AG09319 (cell line): Measurements from ENCODE around the gene PIK3C2G.
A peak's percentile ranks its signal among the peaks of the same experiment; 100 is the strongest.
"Not testable (repeated sequence)": the region's sequence is repeated elsewhere in the genome, so short reads cannot be mapped to it uniquely, and the experiment has no call there.

ENCODE experiments used
- DNase-seq: peaks from one replicate; pipeline ENCODE4 v3.0.0-alpha.2; 2010; ENCODE audit warnings: low read depth; ENCODE audit errors: extremely low read depth
- CTCF ChIP-seq: IDR thresholded peaks from 2 replicates; pipeline ENCODE4 v1.5.1; 2011; ENCODE audit warnings: low read depth, mild to moderate bottlenecking, inconsistent platforms, low read length, moderate library complexity

Gene PIK3C2G

GRCh38 chr12:18242380-18243089 is 18.8 kb upstream of the PIK3C2G start:
- TF ChIP-seq CTCF = no peak
- DNase-seq = no peak

- no peak for DNase-seq
- no peak for TF ChIP-seq CTCF
These were observed 18.1 kb upstream of the PIK3C2G start for GRCh38 chr12:18243238-18243637.

DNA sequence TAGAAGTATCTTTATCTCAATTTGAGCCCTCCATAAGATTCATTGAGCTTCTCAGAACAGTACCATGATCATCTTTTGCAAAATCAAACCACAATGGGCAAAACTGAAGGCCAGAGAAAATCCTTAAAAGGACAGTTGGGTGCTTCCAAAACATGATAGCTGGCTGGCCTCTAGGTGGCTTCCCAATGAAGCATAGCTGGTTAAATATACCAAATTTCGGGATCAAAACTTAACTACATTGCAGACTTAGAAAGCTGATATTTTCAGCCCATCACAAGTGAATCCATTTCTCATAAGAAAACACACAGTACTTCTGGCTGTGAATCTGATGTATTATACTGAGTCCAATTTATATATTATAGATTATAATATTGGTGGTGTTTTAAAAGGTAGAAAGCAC is 15.3 kb upstream of the PIK3C2G start:
- TF ChIP-seq CTCF = peak; percentile 5

DNA sequence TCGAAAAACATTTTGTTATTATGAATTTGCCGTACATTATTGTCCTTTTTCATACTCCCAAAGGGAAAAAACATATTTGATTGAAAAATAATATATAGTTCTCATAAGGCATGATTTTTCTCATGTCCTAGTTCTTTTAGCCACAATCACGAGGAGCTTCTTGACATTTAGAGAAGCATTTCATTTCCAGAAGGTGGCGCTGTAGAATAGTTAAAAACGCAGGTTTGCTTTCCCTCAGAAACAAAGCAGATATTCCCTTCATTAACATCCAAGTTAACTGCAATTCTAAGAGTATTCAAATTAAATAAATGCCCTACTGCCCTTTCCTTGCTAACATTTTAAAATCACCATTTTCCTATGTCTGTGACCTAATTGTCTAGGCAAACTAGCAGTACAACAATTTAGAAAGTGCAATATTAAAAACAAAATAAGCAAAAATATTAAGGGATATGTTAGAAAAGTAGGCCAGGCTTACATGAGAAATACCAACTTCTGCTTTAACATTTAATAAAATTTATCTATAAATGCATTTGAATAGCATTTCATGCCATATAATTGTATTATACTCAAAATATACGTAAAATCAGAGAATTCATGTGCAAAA is 10.9 kb upstream of the PIK3C2G start:
- peak; percentile 64 for TF ChIP-seq CTCF
- DNase-seq = peak; percentile 44

More for the DNA sequence above, 15.3 kb upstream of the PIK3C2G start:
- no peak for DNase-seq

DNA sequence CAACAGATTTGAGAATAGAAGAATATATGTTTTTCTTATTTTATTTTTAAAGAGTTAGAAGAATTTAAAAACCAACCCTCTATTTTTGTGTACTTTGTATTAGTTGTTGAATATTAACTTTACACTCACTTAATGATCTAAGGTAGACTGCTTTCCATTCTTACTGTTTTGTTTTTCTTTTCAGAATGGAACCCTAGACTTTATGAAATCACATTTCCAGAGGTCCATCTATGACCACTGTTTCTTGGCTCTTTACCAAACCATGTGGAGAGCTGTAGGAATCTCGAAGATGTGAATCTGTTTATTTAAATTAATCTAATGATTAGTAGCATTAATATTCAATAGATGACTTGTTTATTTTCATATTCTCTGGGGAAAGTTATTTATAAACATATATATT is 7.2 kb upstream of the PIK3C2G start:
- TF ChIP-seq CTCF = no peak
- DNase-seq = no peak

DNA sequence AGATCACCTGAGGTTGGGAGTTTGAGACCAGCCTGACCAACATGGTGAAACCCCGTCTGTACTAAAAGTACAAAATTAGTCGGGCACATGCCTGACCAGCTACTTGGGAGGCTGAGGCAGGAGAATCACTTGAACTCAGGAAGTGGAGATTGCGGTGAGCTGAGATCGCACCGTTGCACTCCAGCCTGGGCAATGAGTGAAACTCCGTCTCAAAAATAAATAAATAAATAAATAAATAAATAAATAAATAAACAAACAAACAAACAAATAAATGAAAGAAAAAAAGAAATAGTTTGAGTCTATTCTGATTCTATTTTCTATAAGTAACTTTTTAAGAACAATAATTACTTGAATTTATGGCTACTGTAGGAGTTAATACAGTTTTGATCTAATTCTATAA is 6.3 kb upstream of the PIK3C2G start:
- DNase-seq = not testable (repeated sequence)

- TF ChIP-seq CTCF = no peak
- DNase-seq = no peak
These were observed 4.1 kb upstream of the PIK3C2G start for GRCh38 chr12:18257251-18257650.

GRCh38 chr12:18258929-18259328 is 2.4 kb upstream of the PIK3C2G start:
- no peak for TF ChIP-seq CTCF

More at GRCh38 chr12:18258929-18259328, 2.4 kb upstream of the PIK3C2G start:
- no peak for DNase-seq
